RWPE1 (cell line): ENCODE results near the gene KMT5B.

Experiments used
- CTCF ChIA-PET: fragments of 350-600 bp; sonication (Branson Sonifier 250); formaldehyde crosslinking; extraction: SDS; loops from one replicate; lab custom pipeline; 2021; lab: Yijun Ruan, JAX
- POLR2A ChIA-PET: fragments of 400-600 bp; formaldehyde crosslinking; extraction: SDS; loops from one replicate; lab custom pipeline; 2020; ENCODE audit warnings: antibody characterized with exemption; ENCODE audit not compliant: low non-redundant PET; lab: Yijun Ruan, JAX
- DNase-seq: peaks from one replicate; pipeline ENCODE4 v3.0.0; 2012; ENCODE audit warnings: low spot score
- H3K27ac ChIP-seq: fragments of 450-650 bp; 2 replicates; pipeline ENCODE4 v1.5.1; 2017
- TF ChIP-seq, protein P1 (sequence below): fragments of 450-650 bp; conservative IDR thresholded peaks from 2 replicates; pipeline ENCODE4 v1.5.1; 2017; ENCODE audit warnings: low read depth, mild to moderate bottlenecking

Gene KMT5B

DNA sequence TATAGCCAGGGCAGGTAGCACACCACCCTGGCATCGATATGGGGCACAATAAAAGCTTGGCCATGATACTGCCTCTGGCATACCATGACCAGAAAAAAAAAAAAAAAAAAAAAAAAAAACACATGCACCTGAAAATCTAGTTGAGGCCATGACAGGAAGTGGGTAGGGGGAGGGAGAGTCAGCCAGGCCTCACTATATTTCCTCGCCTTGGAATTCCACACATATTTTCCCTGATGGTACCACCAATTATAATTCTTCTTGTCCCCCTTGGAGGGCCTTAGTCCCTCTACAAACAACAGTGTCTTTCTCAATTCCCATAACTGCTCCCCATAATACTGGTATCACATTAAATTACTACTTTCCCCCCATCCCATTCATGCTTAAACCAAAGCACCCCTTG lies 79.3 kb downstream of the KMT5B start:
- TF ChIP-seq, protein P1, sequence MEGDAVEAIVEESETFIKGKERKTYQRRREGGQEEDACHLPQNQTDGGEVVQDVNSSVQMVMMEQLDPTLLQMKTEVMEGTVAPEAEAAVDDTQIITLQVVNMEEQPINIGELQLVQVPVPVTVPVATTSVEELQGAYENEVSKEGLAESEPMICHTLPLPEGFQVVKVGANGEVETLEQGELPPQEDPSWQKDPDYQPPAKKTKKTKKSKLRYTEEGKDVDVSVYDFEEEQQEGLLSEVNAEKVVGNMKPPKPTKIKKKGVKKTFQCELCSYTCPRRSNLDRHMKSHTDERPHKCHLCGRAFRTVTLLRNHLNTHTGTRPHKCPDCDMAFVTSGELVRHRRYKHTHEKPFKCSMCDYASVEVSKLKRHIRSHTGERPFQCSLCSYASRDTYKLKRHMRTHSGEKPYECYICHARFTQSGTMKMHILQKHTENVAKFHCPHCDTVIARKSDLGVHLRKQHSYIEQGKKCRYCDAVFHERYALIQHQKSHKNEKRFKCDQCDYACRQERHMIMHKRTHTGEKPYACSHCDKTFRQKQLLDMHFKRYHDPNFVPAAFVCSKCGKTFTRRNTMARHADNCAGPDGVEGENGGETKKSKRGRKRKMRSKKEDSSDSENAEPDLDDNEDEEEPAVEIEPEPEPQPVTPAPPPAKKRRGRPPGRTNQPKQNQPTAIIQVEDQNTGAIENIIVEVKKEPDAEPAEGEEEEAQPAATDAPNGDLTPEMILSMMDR = no peak
- H3K27ac ChIP-seq = no peak overlapping the region
- DNase-seq = no peak
- POLR2A ChIA-PET = no interaction called here
- CTCF ChIA-PET = no interaction called here

DNA sequence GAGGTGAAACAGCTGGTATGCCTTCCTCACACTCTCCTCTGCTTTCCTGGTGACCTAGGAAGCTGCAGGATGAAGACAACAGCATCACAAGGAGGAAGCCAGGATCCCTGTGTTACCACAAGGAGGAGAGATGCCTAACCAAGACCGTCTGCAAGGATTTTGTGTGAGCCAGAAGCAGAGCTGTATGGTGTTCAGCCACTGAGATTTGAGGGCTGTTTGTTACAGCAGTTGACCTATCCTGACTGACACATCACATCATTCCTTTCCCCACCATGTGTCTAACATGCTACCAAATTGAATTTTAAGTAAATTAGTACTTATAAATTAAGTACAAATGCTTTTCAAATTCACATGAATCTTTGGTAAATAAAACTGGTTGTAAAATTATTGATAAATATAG lies 83.0 kb downstream of the KMT5B start:
- no peak overlapping the region for H3K27ac ChIP-seq
- POLR2A ChIA-PET = no interaction called here
- TF ChIP-seq, protein P1 = no peak
- CTCF ChIA-PET = no interaction called here
- DNase-seq = no peak

DNA sequence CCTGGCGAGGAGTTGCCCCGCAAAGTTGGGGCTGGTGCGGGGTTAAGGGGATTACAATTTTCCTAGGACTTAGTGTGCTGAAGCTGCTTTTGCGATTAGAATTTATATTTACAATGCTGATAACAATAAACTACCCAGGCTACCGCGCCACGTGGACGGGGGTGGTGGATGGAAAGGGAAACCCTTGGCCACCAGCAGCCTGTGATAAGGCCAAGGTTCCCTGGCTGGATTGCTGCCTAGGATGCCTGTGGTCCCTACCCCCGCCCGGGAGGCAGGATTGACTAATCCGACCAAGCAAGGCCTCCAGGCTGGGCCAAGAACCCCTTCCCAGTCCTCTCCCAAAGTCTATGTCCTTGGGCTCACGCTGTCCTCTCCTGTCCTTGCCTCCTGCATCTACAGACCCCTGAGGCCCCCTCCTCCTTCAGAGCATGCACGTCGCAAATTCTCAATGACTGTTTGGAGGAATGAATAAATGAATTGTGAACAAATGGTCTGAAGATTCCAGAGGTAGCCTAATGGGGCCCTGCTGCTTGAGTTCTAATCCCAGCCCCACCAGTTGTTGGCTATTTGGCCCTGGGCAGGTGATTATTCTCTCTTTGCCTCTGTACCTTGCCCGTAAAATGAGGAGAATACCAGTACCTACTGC lies 84.3 kb downstream of the KMT5B start:
- TF ChIP-seq, protein P1 = no peak
- no peak overlapping the region for H3K27ac ChIP-seq
- DNase-seq = no peak
- ChIA-PET POLR2A (no interaction called here), CTCF (no interaction called here)

- ChIA-PET CTCF (no interaction called here), POLR2A (no interaction called here)
- no peak for DNase-seq
- TF ChIP-seq, protein P1 = no peak
- 0 out of 2 replicates have a peak overlapping the region, but pooled peaks have one; percentile 10 for H3K27ac ChIP-seq
Observed at GRCh38 chr11:68127714-68128681, 85.1 kb downstream of the KMT5B start.

- POLR2A ChIA-PET = no interaction called here
- CTCF ChIA-PET = no interaction called here
- TF ChIP-seq, protein P1 = no peak
- DNase-seq = no peak
- H3K27ac ChIP-seq = no peak overlapping the region
Observed at GRCh38 chr11:68125164-68125563, 87.9 kb downstream of the KMT5B start.

GRCh38 chr11:68122936-68123539 lies 90.1 kb downstream of the KMT5B start:
- CTCF ChIA-PET = no interaction called here
- no peak for DNase-seq
- POLR2A ChIA-PET = interaction anchor here (0.6 kb wide), 1 partner anchor 13 kb away, joined by 4 read pairs; no protein-coding TSS in a partner anchor
- peak overlapping the region; percentile 81 for H3K27ac ChIP-seq
- TF ChIP-seq, protein P1 = no peak
